ENCODE data around the gene TOP1. TPM values are rescaled to one million over a fixed set of nuclear protein-coding genes. Genes with fewer than 3 reads are reported as not detected.

TOP1 gene
- total RNA-seq, 1 donor from 2014 or later: 102 TPM

GRCh38 chr20:41005361-41005729 is 23.3 kb upstream of the TOP1 start:
- Mint-ChIP-seq H3K4me3 (no peak overlapping the region), H3K9me3 (peaks cover 9% of the 10 kb centered on the region), H3K4me1 (peaks cover 11% of the 10 kb centered on the region), H3K36me3 (ENCODE audit: low read depth) (no peaks in the 10 kb centered on the region), H3K27me3 (ENCODE audit: low read depth) (no peaks in the 10 kb centered on the region), H3K27ac (ENCODE audit: unreplicated experiment) (no peak overlapping the region)
- TF ChIP-seq CTCF (conservative IDR thresholded peaks at IDR 0.05): no peak
- no peak for DNase-seq (ENCODE audit: low read depth, low spot score)

- H3K27me3 Mint-ChIP-seq (ENCODE audit: low read depth): no peaks in the 10 kb centered on the region
- H3K9me3 Mint-ChIP-seq: peaks cover 9% of the 10 kb centered on the region
- TF ChIP-seq CTCF (conservative IDR thresholded peaks at IDR 0.05): no peak
- no peak for DNase-seq (ENCODE audit: low read depth, low spot score)
- H3K4me1 Mint-ChIP-seq: peaks cover 11% of the 10 kb centered on the region
- H3K4me3 Mint-ChIP-seq: no peak overlapping the region
- H3K27ac Mint-ChIP-seq (ENCODE audit: unreplicated experiment): no peak overlapping the region
- no peaks in the 10 kb centered on the region for H3K36me3 Mint-ChIP-seq (ENCODE audit: low read depth)
Observed at GRCh38 chr20:41006126-41006935, 22.3 kb upstream of the TOP1 start.

- Mint-ChIP-seq H3K4me1 (peaks cover 11% of the 10 kb centered on the region), H3K36me3 (ENCODE audit: low read depth) (no peaks in the 10 kb centered on the region), H3K9me3 (peaks cover 9% of the 10 kb centered on the region), H3K27ac (ENCODE audit: unreplicated experiment) (no peak overlapping the region), H3K27me3 (ENCODE audit: low read depth) (no peaks in the 10 kb centered on the region), H3K4me3 (no peak overlapping the region)
- DNase-seq (ENCODE audit: low read depth, low spot score): no peak
- no peak for TF ChIP-seq CTCF (conservative IDR thresholded peaks at IDR 0.05)
Observed at GRCh38 chr20:41006936-41007474, 21.6 kb upstream of the TOP1 start.

GRCh38 chr20:41007481-41007880 is 21.1 kb upstream of the TOP1 start:
- TF ChIP-seq CTCF (conservative IDR thresholded peaks at IDR 0.05): no peak
- Mint-ChIP-seq H3K4me3 (no peak overlapping the region), H3K36me3 (ENCODE audit: low read depth) (no peaks in the 10 kb centered on the region), H3K9me3 (peaks cover 9% of the 10 kb centered on the region), H3K4me1 (peaks cover 11% of the 10 kb centered on the region), H3K27me3 (ENCODE audit: low read depth) (no peaks in the 10 kb centered on the region), H3K27ac (ENCODE audit: unreplicated experiment) (no peak overlapping the region)
- no peak for DNase-seq (ENCODE audit: low read depth, low spot score)

- Mint-ChIP-seq H3K27me3 (ENCODE audit: low read depth) (no peaks in the 10 kb centered on the region), H3K36me3 (ENCODE audit: low read depth) (no peaks in the 10 kb centered on the region)
- DNase-seq (ENCODE audit: low read depth, low spot score): no peak
Observed at GRCh38 chr20:41009946-41010345, 18.7 kb upstream of the TOP1 start.

More at GRCh38 chr20:41009946-41010345, 18.7 kb upstream of the TOP1 start:
- Mint-ChIP-seq H3K4me1 (peaks cover 11% of the 10 kb centered on the region), H3K9me3 (peaks cover 9% of the 10 kb centered on the region), H3K4me3 (no peak overlapping the region), H3K27ac (ENCODE audit: unreplicated experiment) (no peak overlapping the region)
- TF ChIP-seq CTCF (conservative IDR thresholded peaks at IDR 0.05): no peak

Data from neural crest cell (in vitro differentiated cells).